Stimulated activated CD8-positive, alpha-beta memory T cell treated with anti-CD3 and anti-CD28 coated beads, Interleukin-12 subunit alpha, Interleukin-12 subunit beta, amount 100 ng/mL, for 1 hour (primary cell): ENCODE results near the gene STK33.
"Not testable (repeated sequence)": the region's sequence is repeated elsewhere in the genome, so short reads cannot be mapped to it uniquely, and the experiment has no call there.

ENCODE experiments used
- DNase-seq: peaks from one replicate; pipeline ENCODE4 v3.0.0-alpha.2; 2020; ENCODE audit warnings: low read depth

STK33 gene

GRCh38 chr11:8543278-8543677, 50.8 kb downstream of the STK33 start:
- DNase-seq = no peak

GRCh38 chr11:8541448-8541847, 52.6 kb downstream of the STK33 start:
- DNase-seq = no peak

GRCh38 chr11:8533332-8533731, 60.7 kb downstream of the STK33 start:
- DNase-seq = no peak

- DNase-seq = no peak
Observed at GRCh38 chr11:8532475-8532874, 61.6 kb downstream of the STK33 start.

GRCh38 chr11:8531982-8532381, 62.0 kb downstream of the STK33 start:
- no peak for DNase-seq

GRCh38 chr11:8531312-8531711, 62.7 kb downstream of the STK33 start:
- no peak for DNase-seq

- DNase-seq = no peak
Observed at GRCh38 chr11:8527939-8528338, 66.1 kb downstream of the STK33 start.

GRCh38 chr11:8523396-8523795, 70.6 kb downstream of the STK33 start:
- DNase-seq = no peak

GRCh38 chr11:8512547-8512946, 81.5 kb downstream of the STK33 start:
- no peak for DNase-seq

- no peak for DNase-seq
Observed at GRCh38 chr11:8503910-8504364, 90.1 kb downstream of the STK33 start.

GRCh38 chr11:8501836-8502235, 92.2 kb downstream of the STK33 start:
- DNase-seq = no peak

GRCh38 chr11:8488395-8488794, 105.6 kb downstream of the STK33 start:
- DNase-seq = no peak

- no peak for DNase-seq
Observed at GRCh38 chr11:8487261-8487660, 106.8 kb downstream of the STK33 start.

- no peak for DNase-seq
Observed at GRCh38 chr11:8484251-8484650, 109.8 kb downstream of the STK33 start.

- no peak for DNase-seq
Observed at GRCh38 chr11:8480858-8481257, 113.2 kb downstream of the STK33 start.

GRCh38 chr11:8477680-8478079, 116.3 kb downstream of the STK33 start:
- DNase-seq = no peak

- no peak for DNase-seq
Observed at GRCh38 chr11:8477151-8477550, 116.9 kb downstream of the STK33 start.

GRCh38 chr11:8467806-8468205, 126.2 kb downstream of the STK33 start:
- DNase-seq = not testable (repeated sequence)

- not testable (repeated sequence) for DNase-seq
Observed at GRCh38 chr11:8467356-8467755, 126.7 kb downstream of the STK33 start.

GRCh38 chr11:8466884-8467283, 127.1 kb downstream of the STK33 start:
- not testable (repeated sequence) for DNase-seq

GRCh38 chr11:8459711-8460399, 134.2 kb downstream of the STK33 start:
- no peak for DNase-seq

- no peak for DNase-seq
Observed at GRCh38 chr11:8442301-8442700, 151.7 kb downstream of the STK33 start.

GRCh38 chr11:8440649-8441048, 153.4 kb downstream of the STK33 start:
- no peak for DNase-seq

- DNase-seq = no peak
Observed at GRCh38 chr11:8429483-8429882, 164.5 kb downstream of the STK33 start.
